Vein endothelial cell (primary cell): ENCODE results near the gene SYT17. TPM values are rescaled to one million over a fixed set of nuclear protein-coding genes. Genes with fewer than 3 reads are reported as not detected.

Source experiments
- total RNA-seq: library from RNA; depleted of rRNA; stranded (reverse); fragments of >200 nt; gene quantifications from 2 replicates; pipeline ENCODE4 v1.2.3, GENCODE V29; 2012

SYT17 gene, protein sequence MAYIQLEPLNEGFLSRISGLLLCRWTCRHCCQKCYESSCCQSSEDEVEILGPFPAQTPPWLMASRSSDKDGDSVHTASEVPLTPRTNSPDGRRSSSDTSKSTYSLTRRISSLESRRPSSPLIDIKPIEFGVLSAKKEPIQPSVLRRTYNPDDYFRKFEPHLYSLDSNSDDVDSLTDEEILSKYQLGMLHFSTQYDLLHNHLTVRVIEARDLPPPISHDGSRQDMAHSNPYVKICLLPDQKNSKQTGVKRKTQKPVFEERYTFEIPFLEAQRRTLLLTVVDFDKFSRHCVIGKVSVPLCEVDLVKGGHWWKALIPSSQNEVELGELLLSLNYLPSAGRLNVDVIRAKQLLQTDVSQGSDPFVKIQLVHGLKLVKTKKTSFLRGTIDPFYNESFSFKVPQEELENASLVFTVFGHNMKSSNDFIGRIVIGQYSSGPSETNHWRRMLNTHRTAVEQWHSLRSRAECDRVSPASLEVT
- total RNA-seq = 1.6 and 2.4 TPM in 2 replicates

GRCh38 chr16:19167710-19168370, at the start of gene SYT17:
Gene SYT17, plus strand, starts transcription at chr16:19168240. Its CDS starts 407 bp downstream, at chr16:19168647.

GRCh38 chr16:19285431-19285830, 117.4 kb downstream of the SYT17 start, which contains the start of gene CLEC19A:
Gene CLEC19A, plus strand, starts transcription at chr16:19285731. Its CDS starts 121 bp downstream, at chr16:19285852.

Other genes starting within 250 kb of the SYT17 start
- gene SMG1, start 241.8 kb upstream of the SYT17 start, total RNA-seq = 81.7 and 90.9 TPM in 2 replicates
- gene TMC7, start 184.3 kb upstream of the SYT17 start, total RNA-seq = 4.2 and 8.8 TPM in 2 replicates
- 17.3 and 17.5 TPM in 2 replicates for gene COQ7, start 100.6 kb upstream of the SYT17 start, total RNA-seq
- 40.8 and 49.3 TPM in 2 replicates for gene ITPRIPL2, start 54.3 kb upstream of the SYT17 start, total RNA-seq
- gene CLEC19A, start 117.5 kb downstream of the SYT17 start, total RNA-seq = not detected in 2 replicates
- gene TMC5, start 249.6 kb downstream of the SYT17 start, total RNA-seq = not detected in 2 replicates